H9 (cell line): Measurements from ENCODE around the gene OR6C1. TPM values are rescaled to one million over a fixed set of nuclear protein-coding genes. Genes with fewer than 3 reads are reported as not detected.
"Not testable (repeated sequence)": the region's sequence is repeated elsewhere in the genome, so short reads cannot be mapped to it uniquely, and the experiment has no call there.

Experiments
- DNase-seq: peaks from one replicate; pipeline ENCODE4 v3.0.0-alpha.2; 2017
- H2AFZ ChIP-seq: one replicate; pipeline ENCODE4 v1.6.1; 2013; ENCODE audit warnings: mild to moderate bottlenecking, low read length, control low read depth, moderate library complexity
- H2AK5ac ChIP-seq: 2 replicates; pipeline ENCODE4 v1.6.1; 2013; ENCODE audit warnings: low read length, control low read depth, mixed read lengths; ENCODE audit not compliant: insufficient read length
- H2BK120ac ChIP-seq: one replicate; pipeline ENCODE4 v1.6.1; 2013; ENCODE audit warnings: low read depth, mild to moderate bottlenecking, low read length, control low read depth, inconsistent platforms; ENCODE audit not compliant: poor library complexity, severe bottlenecking
- H2BK12ac ChIP-seq: 2 replicates; pipeline ENCODE4 v1.6.1; 2013; ENCODE audit warnings: low read length, control low read depth, mixed read lengths, low read depth; ENCODE audit not compliant: insufficient read length
- H2BK15ac ChIP-seq: 2 replicates; pipeline ENCODE4 v1.6.1; 2013; ENCODE audit warnings: low read depth, low read length, control low read depth
- H2BK20ac ChIP-seq: one replicate; pipeline ENCODE4 v1.6.1; 2013; ENCODE audit warnings: low read depth, mild to moderate bottlenecking, low read length, control low read depth, inconsistent platforms; ENCODE audit not compliant: poor library complexity, severe bottlenecking
- H2BK5ac ChIP-seq: 2 replicates; pipeline ENCODE4 v1.6.1; 2013; ENCODE audit warnings: low read length, control low read depth, mixed read lengths; ENCODE audit not compliant: insufficient read length
- H3K14ac ChIP-seq: 2 replicates; pipeline ENCODE4 v1.6.1; 2013; ENCODE audit warnings: low read length, control low read depth; ENCODE audit not compliant: insufficient read depth
- H3K18ac ChIP-seq: 2 replicates; pipeline ENCODE4 v1.6.1; 2013; ENCODE audit warnings: low read depth, mild to moderate bottlenecking, mixed read lengths, low read length, control low read depth; ENCODE audit not compliant: insufficient read length
- H3K23ac ChIP-seq: 2 replicates; pipeline ENCODE4 v1.6.1; 2013; ENCODE audit warnings: low read length, control low read depth, mixed read lengths, low read depth; ENCODE audit not compliant: insufficient read length
- H3K23me2 ChIP-seq: 2 replicates; pipeline ENCODE4 v1.6.1; 2013; ENCODE audit warnings: low read depth, mild to moderate bottlenecking, mixed read lengths, low read length, control low read depth; ENCODE audit not compliant: insufficient read length, poor library complexity, severe bottlenecking
- H3K27ac ChIP-seq: 2 replicates; pipeline ENCODE4 v1.5.1; 2013; ENCODE audit warnings: low read length, control low read depth, mixed read lengths, low read depth; ENCODE audit not compliant: insufficient read length
- H3K27me3 ChIP-seq: 2 replicates; pipeline ENCODE4 v1.6.1; 2013; ENCODE audit warnings: low read length, control low read depth, inconsistent platforms; ENCODE audit not compliant: insufficient read depth
- H3K4ac ChIP-seq: 2 replicates; pipeline ENCODE4 v1.6.1; 2013; ENCODE audit warnings: low read depth, mild to moderate bottlenecking, control low read depth, inconsistent platforms, low read length, moderate library complexity
- H3K4me1 ChIP-seq: 2 replicates; pipeline ENCODE4 v1.6.1; 2013; ENCODE audit warnings: low read length, control low read depth, inconsistent platforms; ENCODE audit not compliant: insufficient read depth
- H3K4me2 ChIP-seq: 2 replicates; pipeline ENCODE4 v1.6.1; 2013; ENCODE audit warnings: low read length, control low read depth, mixed read lengths; ENCODE audit not compliant: insufficient read length, insufficient read depth
- H3K56ac ChIP-seq: 2 replicates; pipeline ENCODE4 v1.6.1; 2013; ENCODE audit warnings: low read depth, mild to moderate bottlenecking, mixed read lengths, low read length, control low read depth; ENCODE audit not compliant: insufficient read length
- H3K79me1 ChIP-seq: 2 replicates; pipeline ENCODE4 v1.6.1; 2013; ENCODE audit warnings: low read depth, mild to moderate bottlenecking, moderate library complexity, low read length, control low read depth, inconsistent platforms; ENCODE audit not compliant: insufficient read depth, poor library complexity, severe bottlenecking
- H3K79me2 ChIP-seq: 2 replicates; pipeline ENCODE4 v1.6.1; 2013; ENCODE audit warnings: low read length, control low read depth, inconsistent platforms; ENCODE audit not compliant: insufficient read depth
- H3K9ac ChIP-seq: 2 replicates; pipeline ENCODE4 v1.6.1; 2013; ENCODE audit warnings: low read length, control low read depth, mixed read lengths; ENCODE audit not compliant: insufficient read length; ENCODE audit errors: extremely low read depth
- H3K9me3 ChIP-seq: one replicate; pipeline ENCODE4 v1.6.1; 2013; ENCODE audit warnings: low read depth, low read length, inconsistent platforms; ENCODE audit not compliant: control insufficient read depth
- H3T11ph ChIP-seq: one replicate; pipeline ENCODE4 v1.6.1; 2013; ENCODE audit warnings: mild to moderate bottlenecking, low read length, control low read depth, inconsistent platforms
- H4K20me1 ChIP-seq: one replicate; pipeline ENCODE4 v1.6.1; 2013; ENCODE audit not compliant: control insufficient read depth, insufficient read length, insufficient read depth
- H4K5ac ChIP-seq: 2 replicates; pipeline ENCODE4 v1.6.1; 2013; ENCODE audit warnings: low read depth, mild to moderate bottlenecking, mixed read lengths, low read length, control low read depth; ENCODE audit not compliant: insufficient read length
- H4K8ac ChIP-seq: replicated peaks from 2 replicates; pipeline ENCODE4 v1.6.1; 2013; ENCODE audit warnings: low read length, control low read depth, mixed read lengths, low read depth; ENCODE audit not compliant: insufficient read length
- H4K91ac ChIP-seq: 2 replicates; pipeline ENCODE4 v1.6.1; 2013; ENCODE audit warnings: low read depth, mild to moderate bottlenecking, moderate library complexity, mixed read lengths, low read length, control low read depth; ENCODE audit not compliant: insufficient read length
- H3K27ac Mint-ChIP-seq, 3 experiments: 2 replicates in 2 of 3; 3 replicates in 1 of 3; pipeline ENCODE4 v1.8.0; 2020 to 2021; ENCODE audit warnings: mixed read lengths in 3 of 3, mild to moderate bottlenecking in 1 of 3, moderate library complexity in 1 of 3
- H3K27me3 Mint-ChIP-seq: 2 replicates; pipeline ENCODE4 v1.8.0; 2021; ENCODE audit warnings: low read depth, mild to moderate bottlenecking, moderate library complexity, mixed read lengths
- H3K36me3 Mint-ChIP-seq, 3 experiments: 2 replicates in 2 of 3; 3 replicates in 1 of 3; pipeline ENCODE4 v1.8.0; 2020 to 2021; ENCODE audit warnings: low read depth in 3 of 3, mixed read lengths in 3 of 3; ENCODE audit not compliant: insufficient read depth in 1 of 3
- H3K4me1 Mint-ChIP-seq, 2 experiments: 2 replicates each; pipeline ENCODE4 v1.8.0; 2020; ENCODE audit warnings: mixed read lengths in 2 of 2
- H3K4me3 Mint-ChIP-seq, 2 experiments: 2 replicates in 1 of 2; 3 replicates in 1 of 2; pipeline ENCODE4 v1.8.0; 2020 to 2021; ENCODE audit warnings: mild to moderate bottlenecking in 2 of 2, mixed read lengths in 2 of 2, moderate library complexity in 1 of 2
- H3K9me3 Mint-ChIP-seq, 2 experiments: 2 replicates in 1 of 2; 3 replicates in 1 of 2; pipeline ENCODE4 v1.8.0; 2020; ENCODE audit warnings: mild to moderate bottlenecking in 2 of 2, mixed read lengths in 2 of 2, moderate library complexity in 1 of 2
- WGBS: extraction: QIAGEN DNeasy Blood & Tissue Kit; methylation state at CpG from one replicate; pipeline ENCODE4 v1.1.7; 2013; ENCODE audit warnings: missing lambda C conversion rate, low lambda C conversion rate, mixed read lengths; ENCODE audit not compliant: insufficient read length; ENCODE audit errors: extremely low coverage; 5-methylcytosine and 5-hydroxymethylcytosine counted together
- total RNA-seq: library from RNA; stranded (reverse); gene quantifications from 2 replicates; pipeline ENCODE4 v1.2.1, GENCODE V29; 2021
- TF ChIP-seq, protein P1 (sequence below): fragments of 200-600 bp; sonication (generic); conservative IDR thresholded peaks from 3 replicates; pipeline ENCODE4 v1.8.0; 2021; ENCODE audit warnings: antibody characterized with exemption, mild to moderate bottlenecking

Gene OR6C1
- total RNA-seq, 1 experiment from 2014 or later = not detected

DNA sequence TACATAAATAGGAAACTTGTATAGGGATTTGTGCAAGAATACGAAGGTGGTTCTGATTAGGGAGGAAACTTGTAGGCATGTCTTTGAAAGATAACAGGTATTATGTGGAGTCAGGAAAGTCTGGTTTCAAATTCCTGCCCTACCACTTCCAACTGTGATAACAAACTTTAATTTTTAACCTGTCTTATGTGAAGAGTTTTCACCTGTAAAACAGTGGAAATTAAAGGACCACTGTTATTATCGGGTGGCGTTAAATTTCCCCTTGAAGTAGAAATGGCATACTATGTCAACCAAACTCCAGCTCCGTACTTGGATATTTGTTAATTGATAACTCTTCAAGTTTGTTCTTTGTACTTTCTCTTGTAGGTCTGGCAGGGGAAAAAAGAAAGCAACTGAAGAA lies 6.1 kb downstream of the OR6C1 start:
- Mint-ChIP-seq H3K27me3 (no peaks in the 10 kb centered on the region), H3K36me3 (peaks cover 0 to 5% (median 4%) of the 10 kb centered on the region in 3 experiments; a peak in 3 of 7 replicates), H3K4me3 (no peak overlapping the region), H3K4me1 (no peaks in the 10 kb centered on the region), H3K9me3 (no peaks in the 10 kb centered on the region; a peak in 3 of 5 replicates), H3K27ac (no peak overlapping the region)
- Histone ChIP-seq H3K27me3 (no peaks in the 10 kb centered on the region), H3K4me2 (no peak overlapping the region), H2BK20ac (no peak overlapping the region), H3K27ac (no peak overlapping the region), H2BK15ac (no peak overlapping the region), H2BK120ac (no peak overlapping the region), H2BK5ac (no peak overlapping the region), H3K79me1 (no peaks in the 10 kb centered on the region), H4K5ac (no peak overlapping the region), H3K4me1 (no peaks in the 10 kb centered on the region), H3K23ac (no peak overlapping the region), H3K56ac (no peak overlapping the region), H3K79me2 (no peaks in the 10 kb centered on the region), H3T11ph (no peak overlapping the region), H3K9me3 (no peaks in the 10 kb centered on the region), H4K91ac (no peak overlapping the region), H2AFZ (no peak overlapping the region), H4K20me1 (no peaks in the 10 kb centered on the region), H3K14ac (no peak overlapping the region), H3K18ac (no peak overlapping the region), H2BK12ac (no peak overlapping the region), H3K9ac (no peak overlapping the region), H3K4ac (no peak overlapping the region), H3K23me2 (no peaks in the 10 kb centered on the region), H2AK5ac (no peak overlapping the region), H4K8ac (no peak overlapping the region)
- TF ChIP-seq, protein P1, sequence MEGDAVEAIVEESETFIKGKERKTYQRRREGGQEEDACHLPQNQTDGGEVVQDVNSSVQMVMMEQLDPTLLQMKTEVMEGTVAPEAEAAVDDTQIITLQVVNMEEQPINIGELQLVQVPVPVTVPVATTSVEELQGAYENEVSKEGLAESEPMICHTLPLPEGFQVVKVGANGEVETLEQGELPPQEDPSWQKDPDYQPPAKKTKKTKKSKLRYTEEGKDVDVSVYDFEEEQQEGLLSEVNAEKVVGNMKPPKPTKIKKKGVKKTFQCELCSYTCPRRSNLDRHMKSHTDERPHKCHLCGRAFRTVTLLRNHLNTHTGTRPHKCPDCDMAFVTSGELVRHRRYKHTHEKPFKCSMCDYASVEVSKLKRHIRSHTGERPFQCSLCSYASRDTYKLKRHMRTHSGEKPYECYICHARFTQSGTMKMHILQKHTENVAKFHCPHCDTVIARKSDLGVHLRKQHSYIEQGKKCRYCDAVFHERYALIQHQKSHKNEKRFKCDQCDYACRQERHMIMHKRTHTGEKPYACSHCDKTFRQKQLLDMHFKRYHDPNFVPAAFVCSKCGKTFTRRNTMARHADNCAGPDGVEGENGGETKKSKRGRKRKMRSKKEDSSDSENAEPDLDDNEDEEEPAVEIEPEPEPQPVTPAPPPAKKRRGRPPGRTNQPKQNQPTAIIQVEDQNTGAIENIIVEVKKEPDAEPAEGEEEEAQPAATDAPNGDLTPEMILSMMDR = no peak
- DNase-seq = no peak
- WGBS = no CpG with 5 or more reads among the region's 4 CpGs

DNA sequence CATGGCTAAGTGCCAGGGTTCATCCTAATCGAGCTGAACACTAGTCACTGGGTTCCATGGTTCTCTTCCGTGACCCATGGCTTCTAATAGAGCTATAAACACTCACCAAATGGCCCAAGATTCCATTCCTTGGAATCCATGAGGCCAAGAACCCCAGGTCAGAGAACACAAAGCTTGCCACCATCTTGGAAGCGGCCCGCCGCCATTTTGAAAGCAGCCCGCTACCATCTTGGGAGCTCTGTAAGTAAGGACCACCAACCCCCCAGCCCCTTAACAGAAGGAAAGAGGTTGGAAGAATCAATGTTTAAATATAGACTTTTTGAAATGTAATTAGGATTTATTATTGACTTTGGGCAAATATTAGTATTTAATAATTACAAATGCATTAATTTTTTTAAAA lies 11.7 kb downstream of the OR6C1 start:
- not testable (repeated sequence) for H3K23me2 ChIP-seq, H3T11ph ChIP-seq, H2BK15ac ChIP-seq, H3K36me3 Mint-ChIP-seq, H3K56ac ChIP-seq, H3K27me3 Mint-ChIP-seq, H2BK120ac ChIP-seq, H3K9me3 Mint-ChIP-seq, H3K27ac ChIP-seq, H4K91ac ChIP-seq, H3K79me1 ChIP-seq, H2AK5ac ChIP-seq, H3K27me3 ChIP-seq, H2BK12ac ChIP-seq, H3K9ac ChIP-seq, H3K4me2 ChIP-seq, H3K4ac ChIP-seq, H4K20me1 ChIP-seq, H3K18ac ChIP-seq, DNase-seq, H3K14ac ChIP-seq, H3K9me3 ChIP-seq, H3K79me2 ChIP-seq, H2BK5ac ChIP-seq, H4K5ac ChIP-seq, H2AFZ ChIP-seq, H3K27ac Mint-ChIP-seq, H4K8ac ChIP-seq, H3K4me3 Mint-ChIP-seq, H2BK20ac ChIP-seq, H3K23ac ChIP-seq, H3K4me1 ChIP-seq
- no CpG with 5 or more reads among the region's 6 CpGs for WGBS
- H3K4me1 Mint-ChIP-seq = peaks cover 6 to 10% of the 10 kb centered on the region in 2 experiments
